ENCODE measurements around the gene TTLL11.

- TF ChIP-seq JUND (IDR thresholded peaks at IDR 0.05; ENCODE audit: low read length) (no peak), RNF2 (IDR thresholded peaks at IDR 0.05; ENCODE audit: borderline replicate concordance, low read depth, low read length, missing control alignments, poor library complexity, severe bottlenecking) (no peak), POLR2A (IDR thresholded peaks at IDR 0.05; ENCODE audit: control extremely low read depth in 1 of 2, low read depth in 2 of 2, low read length in 2 of 2) (no peak), ZNF274 (IDR thresholded peaks at IDR 0.05; ENCODE audit: borderline replicate concordance, extremely low read depth, low read length) (no peak), CREB1 (IDR thresholded peaks at IDR 0.05) (no peak), SIN3A (conservative IDR thresholded peaks at IDR 0.05 in 1 of 2, IDR thresholded peaks at IDR 0.05 in 1 of 2; ENCODE audit: low read depth in 1 of 2, low read length in 2 of 2) (no peak), SRF (IDR thresholded peaks at IDR 0.05; ENCODE audit: low read depth, low read length) (no peak), GABPA (IDR thresholded peaks at IDR 0.05; ENCODE audit: borderline replicate concordance, insufficient read depth, low read length) (no peak), RXRA (IDR thresholded peaks at IDR 0.05; ENCODE audit: insufficient read depth, low read depth, low read length) (no peak)
- TF ChIP-seq, protein P1, sequence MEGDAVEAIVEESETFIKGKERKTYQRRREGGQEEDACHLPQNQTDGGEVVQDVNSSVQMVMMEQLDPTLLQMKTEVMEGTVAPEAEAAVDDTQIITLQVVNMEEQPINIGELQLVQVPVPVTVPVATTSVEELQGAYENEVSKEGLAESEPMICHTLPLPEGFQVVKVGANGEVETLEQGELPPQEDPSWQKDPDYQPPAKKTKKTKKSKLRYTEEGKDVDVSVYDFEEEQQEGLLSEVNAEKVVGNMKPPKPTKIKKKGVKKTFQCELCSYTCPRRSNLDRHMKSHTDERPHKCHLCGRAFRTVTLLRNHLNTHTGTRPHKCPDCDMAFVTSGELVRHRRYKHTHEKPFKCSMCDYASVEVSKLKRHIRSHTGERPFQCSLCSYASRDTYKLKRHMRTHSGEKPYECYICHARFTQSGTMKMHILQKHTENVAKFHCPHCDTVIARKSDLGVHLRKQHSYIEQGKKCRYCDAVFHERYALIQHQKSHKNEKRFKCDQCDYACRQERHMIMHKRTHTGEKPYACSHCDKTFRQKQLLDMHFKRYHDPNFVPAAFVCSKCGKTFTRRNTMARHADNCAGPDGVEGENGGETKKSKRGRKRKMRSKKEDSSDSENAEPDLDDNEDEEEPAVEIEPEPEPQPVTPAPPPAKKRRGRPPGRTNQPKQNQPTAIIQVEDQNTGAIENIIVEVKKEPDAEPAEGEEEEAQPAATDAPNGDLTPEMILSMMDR (IDR thresholded peaks at IDR 0.05; ENCODE audit: control extremely low read depth in 1 of 3, insufficient read depth in 1 of 3, low read depth in 1 of 3, low read length in 3 of 3) = no peak
Measured at GRCh38 chr9:121840838-121841760, 252.0 kb downstream of the TTLL11 start.

All from H1 (cell line).